Activated CD4-positive, alpha-beta T cell treated with anti-CD3 and anti-CD28 coated beads, Interleukin-2, amount 10 ng/mL, durations not matched to agents 7 days and 5 days (primary cell): ENCODE results near the gene CSTB. TPM values are rescaled to one million over a fixed set of nuclear protein-coding genes. Genes with fewer than 3 reads are reported as not detected.
"Not testable (repeated sequence)": the region's sequence is repeated elsewhere in the genome, so short reads cannot be mapped to it uniquely, and the experiment has no call there.

Experiments used
- CTCF ChIA-PET: fragments of 350-600 bp; sonication (Branson Sonifier 250); formaldehyde crosslinking; loops from one replicate; lab custom pipeline; 2021; ENCODE audit warnings: antibody characterized with exemption; lab: Charles Lee
- POLR2A ChIA-PET: fragments of 350-600 bp; sonication (Branson Sonifier 250); formaldehyde crosslinking; loops from one replicate; lab custom pipeline; 2021; ENCODE audit warnings: antibody characterized with exemption; lab: Charles Lee
- DNase-seq: peaks from one replicate; pipeline ENCODE4 v3.0.0-alpha.2; 2020
- H3K27ac Mint-ChIP-seq: one replicate; pipeline ENCODE4 v1.8.0; 2021; ENCODE audit warnings: mild to moderate bottlenecking, moderate library complexity, mixed read lengths
- H3K27me3 Mint-ChIP-seq: one replicate; pipeline ENCODE4 v1.8.0; 2021; ENCODE audit warnings: mixed read lengths
- H3K36me3 Mint-ChIP-seq: one replicate; pipeline ENCODE4 v1.8.0; 2021; ENCODE audit warnings: low read depth, mixed read lengths
- H3K4me1 Mint-ChIP-seq: one replicate; pipeline ENCODE4 v1.8.0; 2021; ENCODE audit warnings: mixed read lengths
- H3K4me3 Mint-ChIP-seq: one replicate; pipeline ENCODE4 v1.8.0; 2021; ENCODE audit warnings: mild to moderate bottlenecking, moderate library complexity, mixed read lengths
- H3K9me3 Mint-ChIP-seq: one replicate; pipeline ENCODE4 v1.8.0; 2021; ENCODE audit warnings: mixed read lengths
- total RNA-seq, 2 experiments: library from RNA; stranded (reverse); gene quantifications; one replicate each; pipeline ENCODE4 v1.2.3, GENCODE V29; 2021

The CSTB gene, protein sequence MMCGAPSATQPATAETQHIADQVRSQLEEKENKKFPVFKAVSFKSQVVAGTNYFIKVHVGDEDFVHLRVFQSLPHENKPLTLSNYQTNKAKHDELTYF
- total RNA-seq: 10 to 100 TPM; 44.4 to 48.7 TPM

DNA sequence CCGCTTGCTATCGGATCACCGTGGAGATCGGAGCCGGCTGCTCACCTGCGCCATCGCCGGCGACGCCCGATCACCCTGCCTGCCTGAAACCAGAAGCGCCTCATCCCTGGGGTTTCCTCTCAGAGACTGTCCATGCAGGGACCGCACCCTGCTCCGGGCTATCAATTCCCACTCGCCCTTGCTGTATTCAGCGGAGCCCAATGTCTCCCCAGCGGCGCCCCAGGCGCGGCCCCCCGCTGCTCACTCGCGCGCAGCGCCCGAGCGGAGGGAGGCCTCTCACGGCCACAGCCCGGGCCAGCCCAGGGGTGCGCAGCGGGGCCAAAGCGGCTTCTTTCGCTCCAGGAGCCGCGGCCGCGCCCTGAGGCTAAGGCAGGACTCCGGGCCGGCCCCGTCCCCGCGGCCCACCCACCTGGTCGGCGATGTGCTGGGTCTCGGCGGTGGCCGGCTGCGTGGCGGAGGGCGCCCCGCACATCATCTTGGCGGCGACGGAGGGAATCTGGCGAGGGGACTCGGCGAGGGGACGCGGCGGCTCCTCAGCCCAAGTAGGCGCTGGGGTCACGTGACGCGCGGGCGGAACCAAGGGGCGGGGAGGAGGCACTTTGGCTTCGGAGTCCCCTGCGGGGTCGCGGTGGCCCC is at the start of gene CSTB:
Gene CSTB, minus strand, starts transcription at position 514 of the 636 bp plus-strand sequence. Its CDS starts 39 bp downstream, at position 475.
- CTCF ChIA-PET: no interaction called here
- H3K27ac Mint-ChIP-seq: peak within 1 kb of the TSS; percentile 91
- peaks cover 4% of the 10 kb centered on the region for H3K9me3 Mint-ChIP-seq
- peak within 1 kb of the TSS; percentile 84 for H3K4me3 Mint-ChIP-seq
- H3K27me3 Mint-ChIP-seq: no peaks in the 10 kb centered on the region
- H3K36me3 Mint-ChIP-seq: peaks cover 35% of the 10 kb centered on the region
- peak; percentile 86 for DNase-seq
- POLR2A ChIA-PET: no interaction called here
- H3K4me1 Mint-ChIP-seq: peaks cover 48% of the 10 kb centered on the region

DNA sequence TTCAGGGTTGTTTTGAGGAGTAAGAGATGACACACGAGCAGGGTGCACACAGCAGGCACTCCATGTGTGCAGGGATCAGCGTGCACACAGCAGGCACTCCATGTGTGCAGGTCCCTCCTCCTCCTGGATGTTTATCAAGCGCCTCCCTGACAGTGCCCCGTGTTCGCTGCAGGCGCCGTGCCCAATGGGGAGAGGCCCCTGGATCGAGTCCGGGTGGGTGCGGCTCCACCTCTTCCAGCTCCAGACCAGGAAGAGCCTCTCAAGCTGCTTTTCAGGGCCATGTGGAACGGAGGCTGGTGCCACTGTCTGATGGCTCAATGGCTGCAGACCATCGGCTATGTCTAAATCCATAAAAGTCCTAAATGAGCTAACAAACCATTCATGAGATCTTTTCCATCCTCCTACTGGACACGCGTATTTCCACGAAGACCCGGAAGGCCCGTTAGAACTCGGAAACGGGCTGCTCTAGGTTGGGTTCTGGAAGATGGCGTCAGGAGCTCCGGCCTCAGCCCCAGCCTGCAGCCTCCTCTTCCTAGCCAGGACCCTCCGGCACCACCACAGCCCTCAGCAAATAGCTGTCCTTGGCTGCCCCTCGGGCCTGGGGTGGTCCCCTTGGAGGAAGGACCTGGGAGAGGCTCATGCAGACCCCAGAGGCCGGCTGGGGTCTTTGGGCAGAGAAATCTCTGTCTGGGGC is 49.3 kb upstream of the CSTB start:
- H3K27ac Mint-ChIP-seq: no peak overlapping the region
- POLR2A ChIA-PET: no interaction called here

DNA sequence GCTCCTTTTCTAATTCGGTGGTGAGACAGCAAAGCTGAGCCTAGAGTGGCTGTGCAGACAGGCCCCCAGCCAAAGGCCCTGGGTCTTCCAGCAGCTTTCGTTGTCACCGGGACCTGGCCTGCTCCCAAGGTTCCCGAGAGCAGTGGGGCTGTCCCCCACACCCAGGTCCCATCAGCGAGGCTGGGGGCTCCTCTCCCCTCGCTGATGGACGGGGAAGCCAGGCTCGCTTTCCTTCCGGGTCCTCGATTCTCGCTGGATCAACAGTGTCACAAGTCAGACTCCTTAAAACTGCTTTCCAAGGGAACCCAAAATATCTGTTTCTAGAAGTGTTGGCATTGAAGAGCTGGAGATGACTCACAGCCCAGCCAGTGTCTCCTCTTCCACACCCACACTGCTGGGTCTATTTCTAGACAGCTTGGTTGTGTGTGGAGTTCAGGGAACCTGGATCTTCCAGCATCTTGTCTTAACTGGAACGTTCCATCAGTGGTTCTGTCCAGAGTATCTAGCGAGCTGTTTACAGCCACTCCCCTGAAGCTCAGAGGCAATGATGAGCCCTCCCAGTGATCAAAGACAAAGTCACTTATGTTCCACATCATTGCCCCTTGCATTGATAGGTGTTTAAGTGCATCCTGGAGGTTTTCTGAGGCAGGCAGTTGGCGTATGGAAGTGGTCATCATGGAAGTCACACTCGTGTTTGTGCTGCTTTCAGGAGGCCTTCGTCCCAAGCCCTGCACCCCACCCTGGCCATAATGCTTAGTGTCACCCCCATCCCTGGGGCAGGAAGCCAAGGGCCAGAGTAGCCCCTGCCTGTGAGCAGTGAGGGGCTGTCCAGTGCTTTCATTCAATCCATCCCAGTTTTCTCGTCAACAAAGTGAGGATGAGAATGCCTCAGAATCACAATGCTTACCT is 48.5 kb upstream of the CSTB start:
- Mint-ChIP-seq H3K4me1 (no peaks in the 10 kb centered on the region), H3K4me3 (no peak overlapping the region), H3K9me3 (no peaks in the 10 kb centered on the region), H3K27ac (no peak overlapping the region), H3K27me3 (peaks cover 2% of the 10 kb centered on the region), H3K36me3 (no peaks in the 10 kb centered on the region)
- CTCF ChIA-PET: interaction anchor here (0.6 to 1.6 kb wide), 5 partner anchors 13 to 1361 kb away, joined by 3 to 6 read pairs (median 4); partner anchors contain the start of gene RRP1
- DNase-seq: no peak
- POLR2A ChIA-PET: no interaction called here

More for the DNA sequence above, 49.3 kb upstream of the CSTB start:
- Mint-ChIP-seq H3K36me3 (no peaks in the 10 kb centered on the region), H3K9me3 (no peaks in the 10 kb centered on the region), H3K4me3 (no peak overlapping the region), H3K27me3 (peaks cover 3% of the 10 kb centered on the region), H3K4me1 (no peaks in the 10 kb centered on the region)
- CTCF ChIA-PET: interaction anchor here (0.7 to 2.3 kb wide), 7 partner anchors 8 to 123 kb away, joined by 3 to 12 read pairs (median 4); partner anchors contain the start of gene RRP1
- no peak for DNase-seq

DNA sequence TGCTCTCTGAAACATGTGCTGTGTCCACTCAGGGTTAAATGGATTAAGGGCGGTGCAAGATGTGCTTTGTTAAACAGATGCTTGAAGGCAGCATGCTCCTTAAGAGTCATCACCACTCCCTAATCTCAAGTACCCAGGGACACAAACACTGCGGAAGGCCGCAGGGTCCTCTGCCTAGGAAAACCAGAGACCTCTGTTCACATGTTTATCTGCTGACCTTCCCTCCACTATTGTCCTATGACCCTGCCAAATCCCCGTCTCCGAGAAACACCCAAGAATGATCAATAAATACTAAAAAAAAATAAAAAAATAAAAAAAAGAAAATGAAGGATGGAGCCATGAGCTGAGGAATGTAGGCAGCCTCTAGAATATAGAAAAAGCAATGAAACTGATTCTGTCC is 46.6 kb upstream of the CSTB start:
- CTCF ChIA-PET, H3K9me3 Mint-ChIP-seq, H3K27ac Mint-ChIP-seq, DNase-seq, H3K4me1 Mint-ChIP-seq, H3K4me3 Mint-ChIP-seq, H3K27me3 Mint-ChIP-seq, H3K36me3 Mint-ChIP-seq, POLR2A ChIA-PET: not testable (repeated sequence)

DNA sequence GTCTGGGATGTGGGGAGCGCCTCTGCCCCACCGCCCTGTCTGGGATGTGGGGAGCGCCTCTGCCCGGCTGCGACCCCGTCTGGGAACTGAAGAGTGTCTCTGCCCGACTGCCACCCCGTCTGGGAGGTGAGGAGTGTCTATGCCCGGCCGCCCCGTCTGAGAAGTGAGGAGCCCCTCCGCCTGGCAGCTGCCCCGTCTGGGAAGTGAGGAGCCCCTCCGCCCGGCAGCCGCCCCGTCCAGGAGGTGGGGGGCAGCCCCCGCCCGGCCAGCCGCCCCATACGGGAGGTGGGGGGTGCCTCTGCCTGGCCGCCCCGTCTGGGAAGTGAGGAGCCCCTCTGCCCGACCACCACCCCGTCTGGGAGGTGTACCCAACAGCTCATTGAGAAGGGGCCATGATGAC is 46.1 kb upstream of the CSTB start:
- H3K27me3 Mint-ChIP-seq, H3K9me3 Mint-ChIP-seq, H3K36me3 Mint-ChIP-seq, DNase-seq, H3K4me3 Mint-ChIP-seq, H3K4me1 Mint-ChIP-seq, POLR2A ChIA-PET, CTCF ChIA-PET, H3K27ac Mint-ChIP-seq: not testable (repeated sequence)

DNA sequence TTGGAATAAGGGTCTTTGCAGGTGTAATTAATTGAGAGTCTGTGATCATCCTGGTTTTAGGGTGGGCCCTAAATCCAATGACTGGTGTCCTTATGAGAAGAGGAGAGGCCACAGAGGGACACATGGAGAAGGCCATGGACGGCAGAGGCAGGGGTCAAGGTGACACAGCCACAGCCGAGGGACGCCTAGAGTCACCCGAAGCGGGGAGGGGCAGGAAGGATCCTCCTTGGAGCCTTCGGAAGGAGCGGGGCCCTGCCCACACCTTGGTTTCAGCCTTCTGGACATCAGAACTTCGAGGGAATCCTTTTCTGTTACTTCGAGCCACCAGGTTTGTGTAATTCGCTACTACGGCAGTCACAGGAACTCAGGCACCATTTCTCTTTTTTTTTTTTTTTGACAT is 44.4 kb upstream of the CSTB start:
- CTCF ChIA-PET: interaction anchor here (0.7 kb wide), 1 partner anchor 73 kb away, joined by 3 read pairs; no protein-coding TSS in a partner anchor
- POLR2A ChIA-PET: no interaction called here
- Mint-ChIP-seq H3K27ac (no peak overlapping the region), H3K36me3 (peaks cover 5% of the 10 kb centered on the region), H3K27me3 (no peaks in the 10 kb centered on the region), H3K9me3 (peaks cover 9% of the 10 kb centered on the region), H3K4me1 (peaks cover 1% of the 10 kb centered on the region), H3K4me3 (no peak overlapping the region)
- no peak for DNase-seq

DNA sequence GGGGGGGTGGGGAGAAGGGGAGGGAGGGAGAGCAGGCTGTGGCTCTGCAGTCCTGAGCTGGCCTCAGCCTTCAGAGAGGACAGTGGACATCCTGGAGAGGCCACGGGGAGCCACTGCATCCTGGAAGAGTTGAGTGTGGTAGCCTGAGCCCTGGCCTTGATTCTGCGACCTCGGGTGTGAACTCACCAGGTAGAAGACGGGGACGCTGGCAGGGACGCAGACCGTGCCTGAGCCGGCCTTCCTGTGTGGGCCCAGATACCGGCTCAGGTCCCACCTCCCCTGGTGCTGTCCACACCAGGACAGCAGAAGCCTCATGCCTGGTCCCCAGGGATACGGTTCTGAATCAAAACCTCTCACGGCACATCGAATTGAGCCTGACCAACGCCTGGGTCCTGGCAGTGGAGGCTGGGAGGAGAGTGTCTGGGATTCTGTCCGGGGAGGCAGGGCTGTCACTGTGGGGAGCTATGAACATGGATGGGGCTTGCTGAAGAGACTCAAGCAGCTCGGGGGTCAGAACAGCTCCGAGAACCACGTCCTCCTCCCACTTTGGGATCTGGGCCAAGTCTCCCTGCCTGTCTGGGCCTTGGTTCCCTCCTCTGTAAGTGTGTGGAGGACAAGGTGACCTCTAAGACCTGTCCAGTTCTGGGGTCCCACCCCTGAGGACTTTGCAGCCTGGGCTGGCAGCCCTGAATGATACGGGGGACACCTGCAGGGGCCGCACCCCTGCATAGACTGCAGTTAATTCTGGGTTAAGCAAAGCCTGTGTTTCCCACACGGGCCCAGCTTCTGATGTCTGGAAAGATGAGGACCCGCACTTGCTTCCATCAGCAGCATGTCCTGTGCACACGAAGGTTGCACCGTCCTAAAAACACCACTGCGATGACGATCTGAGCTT is 43.6 kb upstream of the CSTB start:
- CTCF ChIA-PET: no interaction called here

DNA sequence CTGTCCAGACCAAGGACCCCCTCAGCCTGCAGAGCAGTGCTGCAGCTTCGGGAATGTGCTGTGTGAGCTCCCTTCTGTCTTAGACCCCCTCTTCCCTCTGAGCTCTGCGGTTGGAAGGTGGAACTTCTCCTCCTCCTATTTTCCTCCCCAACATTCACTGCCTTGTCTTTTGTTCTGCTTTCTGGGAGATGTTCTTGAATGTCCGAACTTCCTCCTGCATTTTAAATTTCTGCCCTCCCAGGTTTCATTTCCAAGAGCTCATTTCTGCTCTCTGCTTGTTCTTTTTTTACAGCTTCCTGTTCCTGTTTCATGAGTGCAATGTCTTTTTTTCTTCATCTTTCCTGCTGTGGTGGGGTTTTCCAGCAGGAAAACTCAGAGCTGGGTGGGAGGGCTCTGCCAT is 42.6 kb upstream of the CSTB start:
- Mint-ChIP-seq H3K27me3 (no peaks in the 10 kb centered on the region), H3K4me1 (peaks cover 7% of the 10 kb centered on the region), H3K9me3 (peaks cover 9% of the 10 kb centered on the region), H3K27ac (peak overlapping the region; percentile 6), H3K4me3 (no peak overlapping the region), H3K36me3 (peaks cover 5% of the 10 kb centered on the region)
- ChIA-PET POLR2A (no interaction called here), CTCF (interaction anchor here (1.3 to 2.9 kb wide), 2 partner anchors 8 to 157 kb away, joined by 7 to 12 read pairs; no protein-coding TSS in a partner anchor)
- no peak for DNase-seq

More for the DNA sequence above, 43.6 kb upstream of the CSTB start:
- Mint-ChIP-seq H3K27ac (no peak overlapping the region), H3K4me1 (peaks cover 3% of the 10 kb centered on the region), H3K27me3 (no peaks in the 10 kb centered on the region), H3K9me3 (peaks cover 9% of the 10 kb centered on the region), H3K4me3 (no peak overlapping the region), H3K36me3 (peaks cover 5% of the 10 kb centered on the region)
- DNase-seq: no peak
- POLR2A ChIA-PET: no interaction called here

DNA sequence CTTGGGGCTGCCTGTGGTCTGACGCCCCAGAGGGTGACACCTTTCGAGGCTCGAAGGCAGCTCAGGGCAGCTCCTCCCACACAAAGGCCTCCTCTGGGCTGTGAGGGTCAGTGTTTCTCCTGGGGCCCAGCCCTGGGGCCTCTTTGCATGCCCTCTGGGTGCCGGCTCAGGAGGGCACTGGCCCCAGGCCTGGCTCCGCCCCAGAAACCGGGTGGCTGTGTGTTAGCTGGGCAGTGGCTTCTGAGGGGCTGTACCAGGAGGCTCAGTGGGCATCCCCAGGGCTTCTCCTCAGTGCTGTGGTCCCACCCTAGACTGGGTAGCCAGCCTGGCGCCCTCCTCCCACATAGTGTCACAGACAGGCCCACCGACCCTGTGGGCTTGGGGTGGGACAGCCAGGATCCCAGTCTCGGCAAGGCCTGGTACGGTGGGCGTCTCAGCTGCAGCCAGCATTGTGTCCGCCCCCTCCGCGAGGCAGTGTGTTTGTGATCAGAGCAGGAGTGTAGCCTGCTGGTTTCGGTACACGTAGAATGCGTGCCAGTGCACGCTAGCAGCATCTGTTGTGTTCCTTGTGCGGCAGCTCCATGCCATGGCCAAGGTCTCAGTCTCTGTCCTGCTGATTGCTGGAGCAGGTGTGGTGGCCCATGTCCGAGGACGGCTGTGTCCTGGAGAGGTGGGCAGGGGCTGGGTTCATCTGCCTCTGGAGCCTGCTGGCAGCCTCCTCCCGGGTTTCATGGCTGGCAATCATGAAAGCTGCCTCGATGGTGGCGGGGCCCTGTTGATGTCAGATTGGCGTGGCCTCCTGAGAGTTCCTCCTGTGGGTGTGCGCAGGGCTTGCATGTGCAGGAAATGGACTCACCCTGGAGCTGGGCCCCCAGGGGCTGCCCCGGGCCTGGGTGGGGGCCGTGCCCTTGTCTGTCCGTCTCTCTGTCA is 41.3 kb upstream of the CSTB start:
- Mint-ChIP-seq H3K27ac (no peak overlapping the region), H3K4me3 (no peak overlapping the region), H3K36me3 (peaks cover 5% of the 10 kb centered on the region), H3K9me3 (peaks cover 9% of the 10 kb centered on the region), H3K4me1 (peaks cover 11% of the 10 kb centered on the region), H3K27me3 (no peaks in the 10 kb centered on the region)
- DNase-seq: no peak
- ChIA-PET CTCF (interaction anchor here (0.6 to 2.9 kb wide), 5 partner anchors 9 to 1321 kb away, joined by 3 to 12 read pairs (median 6); partner anchors contain the start of gene RRP1), POLR2A (no interaction called here)

DNA sequence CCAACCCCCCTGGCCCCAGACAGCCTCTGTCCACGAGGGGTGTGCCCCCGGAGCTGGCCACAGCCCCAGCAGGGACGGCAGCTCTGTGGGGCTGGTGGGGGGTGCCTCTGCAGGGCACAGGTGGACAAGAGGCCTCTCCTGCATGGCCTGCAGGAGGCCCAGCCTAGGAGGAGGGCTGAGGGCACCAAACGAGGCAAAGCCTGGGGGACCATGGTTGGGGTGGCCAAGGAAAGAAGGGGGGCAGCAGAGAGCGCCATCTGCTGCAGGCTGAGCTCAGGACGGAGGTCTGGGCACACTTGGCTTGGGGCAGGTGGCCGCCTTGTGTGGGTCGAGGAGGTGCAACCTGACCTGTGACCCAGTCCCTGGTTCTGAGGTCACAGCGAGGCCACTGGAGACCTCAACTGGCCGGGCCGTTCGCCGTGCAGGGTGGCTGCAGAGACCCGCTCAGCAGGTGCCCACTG is 40.5 kb upstream of the CSTB start:
- DNase-seq: no peak
- CTCF ChIA-PET: interaction anchor here (2.3 to 2.9 kb wide), 2 partner anchors 10 to 27 kb away, joined by 6 to 12 read pairs; partner anchors contain the start of gene RRP1
- POLR2A ChIA-PET: no interaction called here

DNA sequence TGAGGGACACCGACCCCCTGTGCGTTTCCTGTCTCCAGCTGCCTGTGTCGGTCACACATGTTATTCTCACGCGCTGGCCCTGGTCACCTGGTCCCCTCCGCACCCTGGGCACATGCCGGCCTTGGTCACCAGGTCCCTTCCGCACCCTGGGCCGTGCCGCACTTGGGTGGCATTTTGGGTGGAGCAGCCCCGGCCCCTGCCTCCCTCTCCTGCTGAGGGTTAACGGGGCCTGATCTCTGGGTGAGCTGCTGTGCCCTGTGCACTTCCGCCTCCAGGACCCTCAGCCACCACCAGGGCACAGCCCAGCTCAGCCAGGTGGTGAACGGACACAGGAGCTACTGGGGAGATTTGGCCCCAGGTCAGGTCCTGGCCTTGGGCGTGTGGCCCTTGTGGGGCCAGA is 39.9 kb upstream of the CSTB start:
- Mint-ChIP-seq H3K4me3 (no peak overlapping the region), H3K4me1 (peaks cover 14% of the 10 kb centered on the region), H3K36me3 (peaks cover 5% of the 10 kb centered on the region), H3K27me3 (no peaks in the 10 kb centered on the region), H3K27ac (no peak overlapping the region), H3K9me3 (peaks cover 9% of the 10 kb centered on the region)
- CTCF ChIA-PET: interaction anchor here (2.9 kb wide), 1 partner anchor 11 kb away, joined by 12 read pairs; no protein-coding TSS in a partner anchor
- POLR2A ChIA-PET: no interaction called here
- DNase-seq: no peak

More for the DNA sequence above, 40.5 kb upstream of the CSTB start:
- Mint-ChIP-seq H3K27ac (no peak overlapping the region), H3K36me3 (peaks cover 5% of the 10 kb centered on the region), H3K4me3 (no peak overlapping the region), H3K9me3 (peaks cover 9% of the 10 kb centered on the region), H3K4me1 (peaks cover 13% of the 10 kb centered on the region), H3K27me3 (no peaks in the 10 kb centered on the region)
